ENCODE data around the gene SLC36A3. TPM values are rescaled to one million over a fixed set of nuclear protein-coding genes. Genes with fewer than 3 reads are reported as not detected.

SLC36A3 gene
- total and polyA plus RNA-seq, 2 of the 4 experiments (the other 2 are of a cell fraction) = not detected

Other genes starting within 250 kb of the SLC36A3 start
- gene TNIP1, start 222.7 kb downstream of the SLC36A3 start, total RNA-seq (2012; rRNA removed) = 88.0 and 92.8 TPM in 2 replicates
- 63.8 and 67.1 TPM in 2 replicates for gene TNIP1, start 222.7 kb downstream of the SLC36A3 start, polyA plus RNA-seq (2012; rRNA removed)
- gene ANXA6, start 146.0 kb downstream of the SLC36A3 start, total RNA-seq (2012; rRNA removed) = 610 and 633 TPM in 2 replicates
- 346 and 355 TPM in 2 replicates for gene ANXA6, start 146.0 kb downstream of the SLC36A3 start, polyA plus RNA-seq (2012; rRNA removed)
- 0.36 and 0.56 TPM in 2 replicates for gene CCDC69, start 79.7 kb downstream of the SLC36A3 start, total RNA-seq (2012; rRNA removed)
- gene CCDC69, start 79.7 kb downstream of the SLC36A3 start, polyA plus RNA-seq (2012; rRNA removed) = 0.36 and 0.48 TPM in 2 replicates
- gene GM2A, start 50.6 kb downstream of the SLC36A3 start, total RNA-seq (2012; rRNA removed) = 18.5 and 18.6 TPM in 2 replicates
- gene GM2A, start 50.6 kb downstream of the SLC36A3 start, polyA plus RNA-seq (2012; rRNA removed) = 12.8 and 13.8 TPM in 2 replicates
- gene SLC36A2, start 43.8 kb upstream of the SLC36A3 start, total RNA-seq (2012; rRNA removed) = not detected in 2 replicates
- not detected in 2 replicates for gene SLC36A2, start 43.8 kb upstream of the SLC36A3 start, polyA plus RNA-seq (2012; rRNA removed)
- gene SLC36A1, start 143.8 kb upstream of the SLC36A3 start, total RNA-seq (2012; rRNA removed) = 5.3 and 5.7 TPM in 2 replicates
- gene SLC36A1, start 143.8 kb upstream of the SLC36A3 start, polyA plus RNA-seq (2012; rRNA removed) = 8.7 and 9.4 TPM in 2 replicates

All from IMR-90 (cell line).